ENCODE data around the gene RGS13. TPM values are rescaled to one million over a fixed set of nuclear protein-coding genes. Genes with fewer than 3 reads are reported as not detected.

The RGS13 gene
- total RNA-seq, 3 donors from 2014 or later, result 0.43 to 1.3 (median 0.96) TPM

GRCh38 chr1:192702212-192702902 lies 66.4 kb downstream of the RGS13 start:
- peak; percentile 51 for ATAC-seq

DNA sequence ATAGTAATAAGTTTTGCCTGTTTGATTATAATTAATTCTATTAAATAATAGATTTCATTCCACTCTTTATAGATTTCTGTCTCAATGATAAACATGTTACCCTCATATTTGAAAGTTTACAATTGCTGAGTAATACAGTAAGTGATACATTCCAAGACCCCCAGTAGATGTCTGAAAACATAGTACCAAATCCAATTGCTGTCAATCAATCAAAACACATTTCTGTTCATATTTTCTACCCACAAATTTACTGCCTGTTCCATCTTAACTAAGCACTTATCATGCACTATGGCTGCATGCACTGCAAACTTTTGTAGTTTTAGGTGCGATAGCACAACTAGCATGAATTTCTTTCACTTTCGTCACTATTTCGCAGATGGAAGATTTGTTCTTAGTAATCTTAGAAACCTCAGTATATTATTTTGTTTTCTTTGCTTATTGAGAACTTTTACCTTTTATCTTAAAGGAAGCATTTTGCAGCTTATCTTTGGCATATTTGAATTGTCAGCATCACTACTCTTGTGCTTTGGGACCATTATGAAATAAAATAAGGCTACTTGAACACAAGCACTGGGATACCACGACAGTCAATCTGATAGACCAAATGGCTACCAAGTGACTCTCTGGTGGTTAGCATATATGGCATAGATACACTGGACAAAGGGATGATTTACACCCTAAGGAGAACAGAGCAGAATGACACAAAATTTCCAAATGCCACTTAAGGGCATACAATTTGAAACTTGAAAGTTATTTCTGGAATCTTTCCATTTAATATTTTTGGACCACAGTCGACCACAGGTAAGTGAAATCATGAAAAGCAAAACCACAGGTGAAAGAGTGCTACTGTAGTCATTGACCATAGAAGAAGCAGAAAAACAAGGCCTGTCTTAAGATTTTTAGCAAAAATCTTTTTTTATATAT lies 67.6 kb downstream of the RGS13 start:
- no peaks in the 10 kb centered on the region for H3K36me3 ChIP-seq (ENCODE audit: low read depth)
- TF ChIP-seq, protein P1, sequence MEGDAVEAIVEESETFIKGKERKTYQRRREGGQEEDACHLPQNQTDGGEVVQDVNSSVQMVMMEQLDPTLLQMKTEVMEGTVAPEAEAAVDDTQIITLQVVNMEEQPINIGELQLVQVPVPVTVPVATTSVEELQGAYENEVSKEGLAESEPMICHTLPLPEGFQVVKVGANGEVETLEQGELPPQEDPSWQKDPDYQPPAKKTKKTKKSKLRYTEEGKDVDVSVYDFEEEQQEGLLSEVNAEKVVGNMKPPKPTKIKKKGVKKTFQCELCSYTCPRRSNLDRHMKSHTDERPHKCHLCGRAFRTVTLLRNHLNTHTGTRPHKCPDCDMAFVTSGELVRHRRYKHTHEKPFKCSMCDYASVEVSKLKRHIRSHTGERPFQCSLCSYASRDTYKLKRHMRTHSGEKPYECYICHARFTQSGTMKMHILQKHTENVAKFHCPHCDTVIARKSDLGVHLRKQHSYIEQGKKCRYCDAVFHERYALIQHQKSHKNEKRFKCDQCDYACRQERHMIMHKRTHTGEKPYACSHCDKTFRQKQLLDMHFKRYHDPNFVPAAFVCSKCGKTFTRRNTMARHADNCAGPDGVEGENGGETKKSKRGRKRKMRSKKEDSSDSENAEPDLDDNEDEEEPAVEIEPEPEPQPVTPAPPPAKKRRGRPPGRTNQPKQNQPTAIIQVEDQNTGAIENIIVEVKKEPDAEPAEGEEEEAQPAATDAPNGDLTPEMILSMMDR (IDR thresholded peaks at IDR 0.05), result no peak
- intact Hi-C loops (cut with DNase I, micrococcal nuclease), result no loop called here
- no peak for ATAC-seq
- no peaks in the 10 kb centered on the region for H3K9me3 ChIP-seq
- H3K4me1 ChIP-seq (ENCODE audit: low read depth), result no peaks in the 10 kb centered on the region
- no peak overlapping the region for H3K4me3 ChIP-seq
- DNase-seq, result no peak

More at GRCh38 chr1:192702212-192702902, 66.4 kb downstream of the RGS13 start:
- Histone ChIP-seq H3K36me3 (ENCODE audit: low read depth) (no peaks in the 10 kb centered on the region), H3K4me3 (no peak overlapping the region), H3K4me1 (ENCODE audit: low read depth) (no peaks in the 10 kb centered on the region), H3K9me3 (no peaks in the 10 kb centered on the region)
- no peak for DNase-seq
- TF ChIP-seq, protein P1 (IDR thresholded peaks at IDR 0.05), result no peak
- intact Hi-C loops (cut with DNase I, micrococcal nuclease), result no loop called here

- intact Hi-C loops (cut with DNase I, micrococcal nuclease), result no loop called here
- H3K36me3 ChIP-seq (ENCODE audit: low read depth), result no peaks in the 10 kb centered on the region
- DNase-seq (no peak), ATAC-seq (no peak)
- no peaks in the 10 kb centered on the region for H3K9me3 ChIP-seq
- H3K4me1 ChIP-seq (ENCODE audit: low read depth), result no peaks in the 10 kb centered on the region
- TF ChIP-seq, protein P1 (IDR thresholded peaks at IDR 0.05), result no peak
- H3K4me3 ChIP-seq, result no peak overlapping the region
Observed at GRCh38 chr1:192705510-192705909, 69.6 kb downstream of the RGS13 start.

- no peak for ATAC-seq
- no peaks in the 10 kb centered on the region for H3K9me3 ChIP-seq
- TF ChIP-seq, protein P1 (IDR thresholded peaks at IDR 0.05), result no peak
- no peaks in the 10 kb centered on the region for H3K36me3 ChIP-seq (ENCODE audit: low read depth)
- no peak for DNase-seq
- no peaks in the 10 kb centered on the region for H3K4me1 ChIP-seq (ENCODE audit: low read depth)
- intact Hi-C loops (cut with DNase I, micrococcal nuclease), result no loop called here
- H3K4me3 ChIP-seq, result no peak overlapping the region
Observed at GRCh38 chr1:192706936-192707335, 71.0 kb downstream of the RGS13 start.

DNA sequence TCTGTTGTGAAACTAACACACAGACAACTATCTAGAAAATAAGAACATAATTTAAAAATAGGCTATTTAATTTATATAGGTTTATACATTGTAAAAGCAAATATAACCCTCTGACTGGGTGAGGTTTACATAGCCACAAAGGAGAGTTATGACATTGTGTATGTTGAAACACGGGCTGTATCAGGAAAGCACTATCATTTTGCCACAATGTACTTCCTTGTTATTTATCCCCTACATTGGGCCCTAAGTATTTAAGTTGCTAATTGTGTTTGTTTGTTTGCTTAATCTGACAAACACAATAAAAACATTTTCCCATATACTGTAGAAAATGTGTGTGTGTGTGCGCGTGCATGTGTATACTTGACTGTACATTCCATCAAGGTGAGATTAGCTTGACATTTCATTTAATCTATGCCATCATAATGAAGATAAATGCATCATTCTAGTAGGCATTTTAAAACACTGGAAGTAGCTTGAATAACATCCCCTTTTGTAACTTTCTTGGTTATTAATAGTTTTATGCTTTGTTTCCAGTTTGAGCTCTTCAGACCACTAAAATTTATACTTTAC lies 72.1 kb downstream of the RGS13 start:
- Histone ChIP-seq H3K9me3 (no peaks in the 10 kb centered on the region), H3K4me3 (no peak overlapping the region), H3K36me3 (ENCODE audit: low read depth) (no peaks in the 10 kb centered on the region), H3K4me1 (ENCODE audit: low read depth) (no peaks in the 10 kb centered on the region)
- DNase-seq (no peak), ATAC-seq (peak; percentile 43)
- TF ChIP-seq, protein P1 (IDR thresholded peaks at IDR 0.05), result no peak
- intact Hi-C loops (cut with DNase I, micrococcal nuclease), result no loop called here

Measured in mucosa of descending colon (tissue), 3 donors.